NCI-H82 (cell line): ENCODE results near the gene MYMX.

Experiments
- DNase-seq: peaks from one replicate; lab custom pipeline; 2025; lab: John Stamatoyannopoulos, UW

Gene MYMX

DNA sequence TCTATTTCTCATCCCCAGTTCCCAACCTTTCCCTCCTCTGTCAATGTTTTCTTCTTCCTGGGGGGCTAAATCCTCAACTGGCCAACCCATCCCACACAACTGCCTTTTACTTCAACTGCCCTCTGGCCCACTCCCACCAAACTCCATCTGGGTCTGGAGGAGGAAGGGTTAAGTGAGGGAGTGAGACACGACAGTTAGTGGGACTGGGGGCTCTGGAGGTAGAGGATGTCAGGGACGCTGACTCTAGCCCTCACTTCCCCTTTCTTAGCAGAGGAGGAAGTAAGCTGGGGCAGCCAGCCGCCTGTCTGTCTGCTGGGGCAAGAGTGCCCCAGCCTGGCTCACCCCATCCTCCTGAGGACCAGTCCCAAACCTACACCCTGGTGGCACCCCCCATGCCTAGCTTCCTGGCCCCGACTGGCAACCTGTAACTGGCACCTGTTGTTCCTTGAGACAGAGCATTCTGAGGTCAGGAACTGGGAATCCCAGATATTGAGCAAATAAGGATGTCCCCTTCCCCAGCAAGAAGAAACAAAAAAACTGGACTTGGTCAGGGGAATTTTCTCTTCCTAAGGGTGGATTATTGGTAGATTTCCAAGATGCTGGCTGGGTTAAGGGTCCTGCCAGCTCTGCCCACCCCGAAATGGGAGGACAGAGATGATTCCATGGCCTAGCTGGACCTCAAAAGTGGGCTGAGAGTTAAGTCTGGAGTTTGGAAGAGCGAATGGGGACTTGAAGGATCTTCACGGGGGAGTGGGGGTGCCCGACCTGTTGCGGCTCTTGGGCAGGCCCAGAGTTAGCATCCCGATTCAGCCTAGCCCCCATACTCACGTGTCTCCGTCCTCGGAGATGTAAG lies 47.7 kb downstream of the MYMX start:
- DNase-seq = no peak

DNA sequence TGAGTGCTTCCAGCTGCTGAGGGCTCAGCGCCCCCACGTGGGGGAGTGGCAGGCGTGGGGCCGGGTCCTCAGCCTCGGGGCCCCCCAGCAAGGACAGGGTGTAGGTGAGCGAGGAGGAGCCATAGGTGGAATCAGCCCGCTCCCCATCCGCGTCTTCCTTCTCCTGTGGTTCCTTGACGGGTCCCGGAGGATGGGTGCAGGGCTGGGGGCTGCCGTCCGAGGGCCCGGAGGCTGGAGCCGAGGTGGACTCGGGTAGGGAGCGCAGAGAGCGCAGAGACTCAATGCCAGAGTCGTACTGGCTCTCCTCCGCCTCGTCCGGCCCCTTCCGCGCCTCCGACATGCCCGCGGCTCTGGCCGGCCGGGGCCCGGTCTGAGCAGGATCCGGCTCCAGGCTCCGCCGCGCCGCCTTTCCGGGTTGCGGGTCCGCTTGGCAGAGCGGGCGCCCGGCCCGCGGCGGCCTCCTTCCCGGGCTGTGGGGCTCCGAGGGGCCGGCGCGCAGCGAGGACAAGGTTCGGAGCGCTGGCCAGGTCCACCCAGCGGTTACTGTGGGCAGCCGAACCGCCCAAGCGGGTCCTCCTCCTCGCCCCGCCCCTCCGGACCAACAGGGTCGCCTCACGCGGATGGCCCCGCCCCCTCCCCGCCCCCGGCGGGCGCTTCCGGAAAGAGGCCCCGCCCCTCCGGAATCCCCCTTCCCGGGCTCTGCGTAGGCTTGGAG lies 48.4 kb downstream of the MYMX start, which contains the start of gene NFKBIE:
NFKBIE (minus strand) TSS at position 545 of the 715 bp plus-strand sequence; CDS start at position 340, 205 bp downstream.
- DNase-seq = peak; percentile 95

DNA sequence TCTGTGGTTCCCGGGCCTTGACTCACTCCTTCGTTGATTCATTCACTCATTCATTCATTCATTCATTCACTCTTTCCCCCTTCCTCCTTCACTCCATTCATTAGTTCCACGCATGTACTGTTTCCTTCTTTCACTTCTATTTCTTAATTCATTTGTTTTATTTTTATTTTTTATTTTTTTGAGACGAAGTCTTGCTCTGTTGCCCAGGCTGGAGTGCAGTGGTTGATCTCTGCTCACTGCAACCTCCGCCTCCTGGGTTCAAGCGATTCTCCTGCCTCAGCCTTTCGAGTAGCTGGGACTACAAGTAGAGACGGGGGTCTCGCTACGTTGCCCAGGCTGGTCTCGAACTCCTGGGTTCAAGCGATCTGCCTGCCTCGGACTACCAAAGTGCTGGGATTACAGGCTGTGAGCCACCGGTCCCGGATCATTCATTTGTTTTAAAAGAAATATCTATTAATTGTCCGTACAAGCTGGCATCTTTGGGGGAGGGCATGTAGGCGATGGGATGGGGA lies 49.1 kb downstream of the MYMX start:
- DNase-seq = no peak

DNA sequence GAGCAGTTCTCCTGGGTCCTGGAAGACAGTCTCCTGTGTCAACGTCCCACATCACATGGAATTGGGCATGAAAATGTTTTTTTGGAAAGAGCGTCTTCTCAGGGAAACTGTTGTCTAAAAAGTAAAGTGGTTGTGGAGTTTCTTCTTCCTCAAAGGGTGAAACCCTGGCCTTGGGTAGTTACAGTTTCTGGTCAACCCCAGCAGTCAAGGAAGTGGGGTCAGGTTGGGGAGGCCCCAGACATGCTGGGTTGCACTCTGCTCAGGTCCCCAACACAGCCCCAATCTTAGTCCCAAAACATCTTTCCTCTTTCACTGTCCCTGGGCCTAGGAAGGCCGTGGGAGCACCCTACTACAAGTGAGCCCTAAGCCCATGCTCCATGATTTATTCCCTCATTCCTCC lies 49.6 kb downstream of the MYMX start:
- DNase-seq = no peak

DNA sequence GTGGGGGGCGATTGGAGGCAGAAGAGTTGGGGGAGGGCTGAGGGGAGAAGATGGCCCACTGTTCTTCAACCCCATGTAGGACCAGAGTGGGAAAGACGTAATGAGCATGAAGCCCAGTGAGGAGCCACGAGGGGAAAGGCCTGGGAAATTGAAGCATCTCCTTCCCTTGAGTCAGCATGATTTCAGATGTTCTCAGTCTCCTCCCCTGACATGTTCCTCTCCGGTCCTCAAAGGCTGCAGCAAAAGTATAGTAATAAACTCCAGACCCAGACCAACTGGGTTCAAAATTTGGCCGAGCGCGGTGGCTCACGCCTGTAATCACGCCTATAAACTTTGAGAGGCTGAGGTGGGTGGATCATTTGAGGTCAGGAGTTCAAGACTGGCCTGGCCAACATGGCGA lies 50.5 kb downstream of the MYMX start:
- DNase-seq = no peak
